Muscle of leg (tissue), 11 donors: ENCODE results near the gene HOXB4. TPM values are rescaled to one million over a fixed set of nuclear protein-coding genes. Genes with fewer than 3 reads are reported as not detected.

Source experiments
- DNase-seq: peaks from one replicate; pipeline ENCODE4 v3.0.0; 2013
- H3K27ac ChIP-seq: one replicate; pipeline ENCODE4 v1.5.1; 2013; ENCODE audit warnings: mild to moderate bottlenecking, low read length, control low read depth
- H3K27me3 ChIP-seq: one replicate; pipeline ENCODE4 v1.6.1; 2013; ENCODE audit warnings: low read length; ENCODE audit not compliant: control insufficient read depth, insufficient read depth
- H3K36me3 ChIP-seq: one replicate; pipeline ENCODE4 v1.6.1; 2013; ENCODE audit warnings: low read length; ENCODE audit not compliant: control insufficient read depth, insufficient read depth
- H3K4me1 ChIP-seq: one replicate; pipeline ENCODE4 v1.6.1; 2013; ENCODE audit warnings: low read length; ENCODE audit not compliant: control insufficient read depth, insufficient read depth
- H3K4me3 ChIP-seq: one replicate; pipeline ENCODE4 v1.5.1; 2013; ENCODE audit warnings: low read length, control low read depth
- H3K9me3 ChIP-seq: replicated peaks from 2 replicates; pipeline ENCODE4 v1.6.1; 2013; ENCODE audit warnings: low read depth, low read length; ENCODE audit not compliant: control insufficient read depth
- WGBS: methylation state at CpG from one replicate; pipeline ENCODE4 v1.1.5; 2013; ENCODE audit warnings: missing lambda C conversion rate; ENCODE audit not compliant: insufficient coverage; 5-methylcytosine and 5-hydroxymethylcytosine counted together
- polyA plus RNA-seq, 8 donors: library from polyadenylated mRNA; unstranded; fragments of 120-200 nt; gene quantifications; one replicate each; pipeline versions ENCODE4 v1.2.1 to v1.2.3, GENCODE V29; 2013; ENCODE audit warnings: inconsistent platforms in 1 of 8, low replicate concordance in 1 of 8; ENCODE audit not compliant: insufficient read length in 8 of 8, insufficient read depth in 1 of 8
- total RNA-seq: library from RNA; stranded (reverse); fragments of 120-200 nt; gene quantifications from one replicate; pipeline ENCODE4 v1.2.4, GENCODE V29; 2013

HOXB4 gene
- total and polyA plus RNA-seq, 9 donors = 0.53 to 1.7 (median 1.2) TPM

DNA sequence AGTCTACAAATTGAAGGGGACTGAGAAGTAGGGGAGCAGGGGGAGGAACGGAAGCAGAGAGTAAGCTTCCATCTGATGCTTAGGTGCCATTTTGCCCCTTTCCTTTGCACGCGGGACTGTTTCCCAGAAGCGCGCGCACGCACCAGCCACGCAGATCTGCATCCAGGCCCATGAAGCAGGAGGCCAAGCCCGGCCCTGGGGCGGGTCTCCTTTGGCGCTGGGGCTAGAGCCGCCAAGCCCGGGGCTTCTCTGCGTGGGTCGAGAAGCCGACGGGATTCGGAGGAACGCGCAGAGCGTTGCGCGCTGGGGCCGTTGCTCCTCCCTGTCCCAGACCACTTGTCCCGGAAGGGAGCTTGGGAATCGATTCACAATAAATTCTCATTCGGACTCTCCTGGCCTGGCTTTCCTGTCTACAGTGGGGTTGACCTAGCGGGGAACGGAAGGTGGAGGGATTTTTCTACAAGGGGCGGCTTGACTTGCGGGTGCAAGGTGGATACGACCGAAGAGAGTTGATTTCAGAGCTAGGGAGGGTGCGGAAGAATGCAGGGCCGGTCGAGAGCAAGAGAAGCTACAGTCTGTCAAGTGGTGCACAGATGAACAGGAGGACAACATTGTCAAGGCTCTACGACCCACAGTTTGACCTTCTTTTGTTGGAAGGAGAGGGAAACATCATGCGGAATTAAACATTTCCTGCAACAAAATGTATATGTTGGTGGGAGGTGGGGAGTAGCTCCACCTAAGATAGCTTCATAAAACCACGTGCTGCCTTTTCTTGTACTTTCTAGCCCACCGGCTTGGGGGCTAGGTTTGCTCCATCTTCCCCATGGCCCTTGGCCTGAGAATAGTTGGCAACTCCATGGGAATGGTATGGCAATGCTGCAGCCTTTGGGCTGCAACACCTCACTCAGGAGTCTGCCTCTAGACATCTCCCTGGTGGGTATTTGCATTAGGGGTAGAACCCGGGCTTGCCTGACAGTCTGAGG, 43.6 kb upstream of the HOXB4 start:
- H3K27me3 ChIP-seq = peaks cover 100% of the 10 kb centered on the region
- H3K9me3 ChIP-seq = no peaks in the 10 kb centered on the region
- no peak overlapping the region for H3K27ac ChIP-seq
- 12% methylated on average over 38 of the region's 41 CpGs for WGBS
- DNase-seq = no peak
- H3K36me3 ChIP-seq = no peaks in the 10 kb centered on the region
- H3K4me3 ChIP-seq = no peak overlapping the region
- H3K4me1 ChIP-seq = peaks cover 23% of the 10 kb centered on the region

DNA sequence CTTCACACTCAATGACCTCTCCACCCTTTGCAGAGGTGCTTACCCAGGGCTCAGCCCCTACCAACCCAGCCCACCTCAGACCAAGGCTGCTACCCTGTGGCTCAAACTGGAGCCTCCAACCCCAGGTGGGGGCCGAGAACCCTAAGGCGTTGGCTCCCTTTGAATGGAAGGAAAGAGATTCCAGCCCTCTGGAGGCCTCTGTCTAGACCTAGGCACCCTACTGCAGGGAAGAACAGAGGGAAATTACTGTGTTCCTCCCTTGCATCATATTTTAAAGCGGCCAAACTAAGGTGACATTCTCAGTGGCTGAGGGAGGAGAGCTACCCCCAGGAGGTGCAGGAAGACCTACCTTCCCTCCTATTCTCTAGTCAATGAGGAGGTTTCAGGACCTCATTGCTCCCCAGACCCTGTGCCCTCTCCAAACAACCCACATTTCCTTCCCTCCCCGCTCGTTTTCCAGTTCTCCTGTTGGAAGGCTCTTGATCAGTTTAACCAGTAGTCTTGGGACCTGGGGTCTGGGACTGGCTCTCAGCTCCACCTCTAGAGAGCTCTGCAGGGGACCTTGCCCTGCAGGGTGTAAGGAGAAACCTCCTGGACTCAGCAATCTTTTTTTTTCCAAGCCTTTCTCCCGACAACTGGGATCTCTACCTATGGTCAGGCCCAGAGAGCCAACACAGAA, 42.5 kb upstream of the HOXB4 start:
- Histone ChIP-seq H3K27me3 (peaks cover 100% of the 10 kb centered on the region), H3K4me1 (peaks cover 14% of the 10 kb centered on the region), H3K27ac (no peak overlapping the region), H3K36me3 (no peaks in the 10 kb centered on the region), H3K9me3 (no peaks in the 10 kb centered on the region), H3K4me3 (no peak overlapping the region)
- WGBS = 25% methylated on average over 2 of the region's 6 CpGs
- DNase-seq = no peak

GRCh38 chr17:48619826-48620449, 41.8 kb upstream of the HOXB4 start:
- DNase-seq = no peak
- Histone ChIP-seq H3K4me1 (peaks cover 8% of the 10 kb centered on the region), H3K4me3 (no peak overlapping the region), H3K27me3 (peaks cover 100% of the 10 kb centered on the region), H3K9me3 (no peaks in the 10 kb centered on the region), H3K27ac (no peak overlapping the region), H3K36me3 (no peaks in the 10 kb centered on the region)
- WGBS = 13% methylated on average over 26 of the region's 32 CpGs

DNA sequence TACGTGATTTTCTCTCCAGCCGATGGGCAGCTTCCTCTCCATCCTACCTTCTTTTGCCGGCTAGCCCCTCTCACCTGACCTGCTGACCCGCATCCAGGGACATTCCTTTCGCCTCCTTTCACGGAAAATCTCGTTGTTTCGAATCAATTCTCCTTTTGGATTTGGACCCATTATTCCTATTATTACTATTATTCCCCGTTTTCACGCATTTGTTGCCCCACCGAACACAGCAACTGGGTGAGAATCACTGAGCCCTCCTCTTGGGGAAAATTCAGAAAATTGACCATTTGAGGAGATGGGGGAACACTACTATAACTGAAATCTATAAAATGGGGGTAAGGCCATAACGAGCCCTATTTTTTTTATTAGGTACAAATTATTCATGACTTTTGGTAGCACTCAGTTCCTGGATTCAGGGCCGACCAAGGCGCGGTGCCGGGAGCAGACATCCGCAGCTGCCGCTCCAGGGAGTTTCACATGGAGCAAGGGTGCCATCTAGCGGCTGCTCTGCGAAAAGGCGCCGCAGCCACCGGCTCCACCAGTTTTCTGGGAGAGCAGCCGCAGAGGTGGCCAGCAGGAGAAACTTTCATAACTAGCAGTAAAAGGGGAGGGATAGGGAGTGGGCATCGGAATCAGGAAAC, 40.2 kb upstream of the HOXB4 start:
- peak; percentile 90 for DNase-seq
- peaks cover 100% of the 10 kb centered on the region for H3K27me3 ChIP-seq
- 1% methylated on average over 11 of the region's 25 CpGs for WGBS
- H3K27ac ChIP-seq = no peak overlapping the region
- H3K4me3 ChIP-seq = no peak overlapping the region
- H3K4me1 ChIP-seq = peaks cover 13% of the 10 kb centered on the region
- H3K36me3 ChIP-seq = no peaks in the 10 kb centered on the region
- no peaks in the 10 kb centered on the region for H3K9me3 ChIP-seq

DNA sequence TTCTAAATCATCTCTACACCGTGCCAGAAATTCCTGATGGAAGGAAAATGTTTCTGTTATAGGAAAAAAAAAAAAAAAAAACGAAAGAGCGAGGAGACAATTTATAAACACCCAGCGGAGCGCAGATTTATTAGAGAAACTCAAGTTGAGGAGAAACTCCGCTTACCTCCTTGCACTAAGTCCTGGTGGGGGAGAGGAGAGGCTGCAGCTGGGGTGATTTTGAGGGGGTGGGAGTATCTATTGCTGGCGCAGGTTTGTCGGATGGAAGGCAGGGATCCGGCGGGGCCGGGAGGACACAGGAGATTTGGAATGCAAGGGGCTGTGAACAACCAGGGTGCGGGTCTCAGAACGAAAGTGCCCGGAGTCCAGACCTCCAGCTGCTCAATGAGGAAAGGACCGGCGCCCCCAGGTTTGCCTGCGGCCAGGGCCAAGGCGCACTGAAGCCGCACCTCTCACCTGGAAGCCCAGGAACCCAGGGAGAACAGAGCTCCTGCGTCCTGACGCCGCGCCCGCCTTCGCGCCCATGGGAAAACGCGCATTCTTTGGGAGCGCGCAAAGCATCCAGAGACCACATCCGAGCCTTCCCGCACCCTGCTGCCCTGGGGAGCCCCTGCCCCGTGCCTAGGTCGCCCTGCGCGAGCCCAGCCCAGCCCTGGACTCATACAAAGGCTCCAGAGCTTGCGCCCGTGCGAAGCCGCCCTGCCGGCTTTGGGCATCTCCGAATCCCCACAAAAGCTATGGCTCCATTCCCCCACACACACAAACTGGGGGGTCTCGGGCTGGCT, 39.5 kb upstream of the HOXB4 start:
- H3K4me1 ChIP-seq = peaks cover 17% of the 10 kb centered on the region
- no peak overlapping the region for H3K27ac ChIP-seq
- H3K27me3 ChIP-seq = peaks cover 100% of the 10 kb centered on the region
- H3K9me3 ChIP-seq = no peaks in the 10 kb centered on the region
- no peak for DNase-seq
- H3K4me3 ChIP-seq = no peak overlapping the region
- H3K36me3 ChIP-seq = no peaks in the 10 kb centered on the region
- 3% methylated on average over 39 of the region's 43 CpGs for WGBS

DNA sequence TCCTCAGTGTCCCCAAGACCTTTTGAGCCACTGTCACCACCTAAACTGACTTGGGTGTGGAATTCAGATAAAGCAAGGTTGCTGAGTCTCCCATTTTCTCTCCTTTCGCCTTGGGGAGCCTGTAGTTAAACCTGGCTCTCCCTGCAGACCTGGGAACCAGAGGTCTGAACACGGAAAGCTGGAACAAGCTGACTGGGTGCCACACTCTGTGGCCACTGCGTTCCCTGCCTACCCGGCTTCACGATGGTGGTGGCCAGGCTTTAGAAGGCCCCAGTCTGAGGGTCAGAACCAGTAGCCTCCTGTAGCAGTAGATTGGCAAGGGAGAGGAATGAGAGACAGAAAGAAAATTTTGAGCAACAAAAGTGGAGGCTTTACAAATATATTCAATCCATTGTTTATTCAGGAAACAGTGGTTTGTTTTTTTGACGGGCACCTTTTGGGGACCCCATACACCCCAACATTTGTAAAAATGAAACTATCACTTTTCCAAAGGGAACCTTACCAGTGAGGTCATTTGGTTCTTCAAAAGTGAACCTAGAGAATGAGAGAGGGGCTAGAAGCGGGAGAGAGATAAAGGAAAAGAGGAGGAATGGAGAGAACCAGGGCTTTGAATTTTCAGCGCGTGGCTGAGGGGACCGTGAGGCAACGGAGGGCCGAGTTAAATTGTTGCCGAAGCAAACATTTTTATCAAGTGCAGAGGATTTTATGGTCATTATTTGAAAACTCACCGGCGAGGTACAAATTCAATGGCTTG, 38.7 kb upstream of the HOXB4 start:
- no peak for DNase-seq
- no peaks in the 10 kb centered on the region for H3K36me3 ChIP-seq
- peaks cover 100% of the 10 kb centered on the region for H3K27me3 ChIP-seq
- no peaks in the 10 kb centered on the region for H3K9me3 ChIP-seq
- H3K4me3 ChIP-seq = no peak overlapping the region
- WGBS = 19% methylated on average over 11 of the region's 15 CpGs
- H3K27ac ChIP-seq = no peak overlapping the region
- H3K4me1 ChIP-seq = peaks cover 17% of the 10 kb centered on the region

DNA sequence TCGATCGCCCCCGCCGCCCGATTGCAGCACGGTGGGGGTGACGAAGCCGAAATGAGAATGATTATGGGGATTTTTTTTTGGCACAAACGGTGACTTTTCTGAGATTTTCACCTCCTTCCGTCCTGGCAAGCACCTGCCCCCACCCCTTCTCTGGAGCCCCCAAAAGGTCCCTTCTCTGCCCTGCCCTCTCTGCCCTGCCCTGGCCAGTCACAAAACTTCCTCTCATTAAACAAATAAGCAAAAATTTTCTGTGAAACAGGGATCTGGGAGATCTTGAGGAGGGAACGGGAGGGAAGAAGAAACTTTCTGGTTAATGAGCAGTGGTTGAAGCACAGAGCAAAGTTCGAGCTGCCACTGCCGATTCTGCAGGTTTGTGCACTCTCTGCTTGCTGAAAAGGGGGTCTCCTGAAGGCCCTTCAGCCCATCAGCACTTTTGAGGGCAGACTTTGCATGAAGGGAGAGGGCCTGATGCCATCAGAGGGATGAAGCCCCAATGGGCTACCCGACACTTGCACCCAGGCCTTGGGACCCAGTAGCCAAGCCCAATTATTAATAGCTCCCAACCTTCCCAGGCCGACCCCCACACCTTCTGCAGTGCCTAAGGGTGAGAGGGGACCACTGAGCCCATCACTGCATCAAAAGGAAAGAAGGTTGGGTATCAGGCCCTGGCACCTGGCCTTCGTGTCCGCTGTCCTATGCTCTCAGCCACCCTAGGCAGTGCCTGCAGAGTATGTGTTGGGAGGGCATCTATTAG, 38.0 kb upstream of the HOXB4 start:
- H3K4me3 ChIP-seq = no peak overlapping the region
- no peaks in the 10 kb centered on the region for H3K36me3 ChIP-seq
- WGBS = 50% methylated on average over 2 of the region's 17 CpGs
- H3K27me3 ChIP-seq = peaks cover 100% of the 10 kb centered on the region
- H3K27ac ChIP-seq = no peak overlapping the region
- DNase-seq = no peak
- H3K9me3 ChIP-seq = no peaks in the 10 kb centered on the region
- H3K4me1 ChIP-seq = peaks cover 24% of the 10 kb centered on the region

DNA sequence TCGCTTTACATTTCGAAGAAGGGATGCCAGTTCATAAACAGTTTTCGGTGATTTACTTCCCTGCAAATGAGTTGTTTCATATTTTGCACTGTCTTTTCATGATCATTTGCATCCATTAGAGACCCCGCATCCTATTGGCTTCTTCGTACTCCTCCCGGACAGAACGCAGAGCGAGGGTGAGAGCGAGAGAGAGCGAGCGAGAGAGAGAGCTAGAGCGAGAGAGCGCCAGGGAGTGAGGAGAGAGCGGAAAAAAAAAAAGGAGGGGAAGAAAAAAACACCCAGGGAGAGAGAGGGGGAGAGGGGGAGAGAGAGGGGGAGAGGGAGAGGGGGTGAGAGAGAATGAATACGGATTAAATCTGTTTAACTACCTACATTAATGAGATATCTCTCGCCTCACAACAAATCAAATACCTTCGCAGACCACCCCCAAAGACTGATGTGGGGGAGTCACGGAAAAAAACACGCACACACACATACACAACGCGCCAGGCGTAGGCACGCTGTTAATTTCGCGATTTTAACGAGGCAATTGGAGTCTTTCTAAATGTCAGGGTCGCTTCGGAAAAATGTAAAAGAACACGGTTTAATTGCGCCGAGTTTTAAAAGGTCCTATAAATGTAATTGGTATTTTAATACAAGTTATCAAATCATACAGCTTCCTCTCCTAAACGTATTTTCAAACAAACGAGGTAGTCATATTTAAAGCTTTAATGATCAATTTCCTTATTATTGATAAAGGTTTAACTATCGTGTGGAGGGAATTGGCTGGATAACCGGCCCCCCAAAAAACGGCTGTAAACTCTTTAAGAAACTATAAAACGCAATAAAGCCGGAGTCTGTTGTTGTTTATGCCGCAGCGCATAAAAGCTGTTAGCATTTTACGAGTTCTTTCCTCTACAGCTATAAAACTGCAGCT, 37.2 kb upstream of the HOXB4 start, which contains the start of gene HOXB8:
Gene HOXB8, minus strand, starts transcription at position 246 of the 916 bp plus-strand sequence. CDS start 588 bp downstream, outside the sequence.
- Histone ChIP-seq H3K27ac (no peak within 1 kb of the TSS), H3K36me3 (no peaks in the 10 kb centered on the region), H3K27me3 (peaks cover 100% of the 10 kb centered on the region), H3K4me1 (peaks cover 32% of the 10 kb centered on the region), H3K9me3 (no peaks in the 10 kb centered on the region), H3K4me3 (peak within 1 kb of the TSS; percentile 13)
- no peak for DNase-seq
- WGBS = 0% methylated on average over 1 of the region's 41 CpGs
